HG03175 (cell line): ENCODE measurements around the gene MR1.
"Not testable (repeated sequence)": the region's sequence is repeated elsewhere in the genome, so short reads cannot be mapped to it uniquely, and the experiment has no call there.

Experiments used
- ATAC-seq: cut with Tn5 transposase; IDR thresholded peaks from one replicate; pipeline ENCODE4 v1.9.1; 2021; ENCODE audit warnings: mild to moderate bottlenecking, moderate library complexity; ENCODE audit not compliant: unreplicated experiment

MR1 gene

GRCh38 chr1:181028615-181029014 lies 5.2 kb upstream of the MR1 start:
- peak; percentile 38 for ATAC-seq

- no peak for ATAC-seq
Measured at GRCh38 chr1:181032535-181032934, 1.2 kb upstream of the MR1 start.

GRCh38 chr1:181033128-181033798 lies 520 bp upstream of the MR1 start:
- peak; percentile 22 for ATAC-seq

- ATAC-seq = not testable (repeated sequence)
Measured at GRCh38 chr1:181035210-181035609, 1.4 kb downstream of the MR1 start.

- no peak for ATAC-seq
Measured at GRCh38 chr1:181036107-181036836, 2.5 kb downstream of the MR1 start.

- no peak for ATAC-seq
Measured at GRCh38 chr1:181037386-181037785, 3.6 kb downstream of the MR1 start.

GRCh38 chr1:181038399-181038873 lies 4.7 kb downstream of the MR1 start:
- peak; percentile 49 for ATAC-seq

GRCh38 chr1:181040284-181040865 lies 6.6 kb downstream of the MR1 start:
- ATAC-seq = no peak

GRCh38 chr1:181043025-181043888 lies 9.5 kb downstream of the MR1 start:
- ATAC-seq = no peak

- peak; percentile 75 for ATAC-seq
Measured at GRCh38 chr1:181044449-181044966, 10.7 kb downstream of the MR1 start.

GRCh38 chr1:181045946-181046345 lies 12.2 kb downstream of the MR1 start:
- not testable (repeated sequence) for ATAC-seq

- no peak for ATAC-seq
Measured at GRCh38 chr1:181049378-181049777, 15.6 kb downstream of the MR1 start.

- no peak for ATAC-seq
Measured at GRCh38 chr1:181050922-181051321, 17.1 kb downstream of the MR1 start.

- no peak for ATAC-seq
Measured at GRCh38 chr1:181056560-181056959, 22.8 kb downstream of the MR1 start.

GRCh38 chr1:181057079-181057478 lies 23.3 kb downstream of the MR1 start:
- ATAC-seq = no peak

- no peak for ATAC-seq
Measured at GRCh38 chr1:181059435-181059834, 25.7 kb downstream of the MR1 start.

- no peak for ATAC-seq
Measured at GRCh38 chr1:181060066-181060465, 26.3 kb downstream of the MR1 start.

GRCh38 chr1:181060947-181061346 lies 27.2 kb downstream of the MR1 start:
- not testable (repeated sequence) for ATAC-seq

- ATAC-seq = no peak
Measured at GRCh38 chr1:181061487-181061886, 27.7 kb downstream of the MR1 start.

- ATAC-seq = peak; percentile 80
Measured at GRCh38 chr1:181061891-181062835, 28.4 kb downstream of the MR1 start.
